OCI-LY7 (cell line): ENCODE measurements around the gene NAT9. TPM values are rescaled to one million over a fixed set of nuclear protein-coding genes. Genes with fewer than 3 reads are reported as not detected.
A peak's percentile ranks its signal among the peaks of the same experiment; 100 is the strongest.

Experiments
- BruUV-seq: library from RNA; stranded (reverse); fragments of 400-500 nt; replicated peaks from 2 replicates; lab custom pipeline; 2021; lab: Mats Ljungman, UMichigan
- CTCF ChIA-PET: fragments of 300-600 bp; sonication (Branson Sonifier 250); formaldehyde crosslinking; loops from one replicate; lab custom pipeline; 2022; ENCODE audit warnings: antibody characterized with exemption; ENCODE audit not compliant: unreplicated experiment; lab: Charles Lee
- POLR2A ChIA-PET: fragments of 300-600 bp; sonication (Branson Sonifier 250); formaldehyde crosslinking; loops from one replicate; lab custom pipeline; 2022; ENCODE audit warnings: antibody characterized with exemption; lab: Charles Lee
- DNase-seq: peaks from one replicate; pipeline ENCODE4 v3.0.0-alpha.2; 2015; ENCODE audit warnings: low spot score
- H2AFZ ChIP-seq: fragments of 200-600 bp; sonication (generic), shearing (Covaris generic); 2 replicates; pipeline ENCODE4 v1.6.1; 2014; ENCODE audit warnings: mild to moderate bottlenecking, antibody characterized with exemption, low read length, moderate library complexity
- H3K27ac ChIP-seq: fragments of 200-600 bp; sonication (generic); 2 replicates; pipeline ENCODE4 v1.5.1; 2014; ENCODE audit warnings: mixed run types, low read depth, mild to moderate bottlenecking, moderate library complexity, low read length, inconsistent platforms; ENCODE audit not compliant: poor library complexity, severe bottlenecking
- H3K36me3 ChIP-seq: fragments of 200-600 bp; sonication (generic); 2 replicates; pipeline ENCODE4 v1.6.1; 2014; ENCODE audit warnings: mild to moderate bottlenecking, antibody characterized with exemption, low read length, moderate library complexity, mixed read lengths; ENCODE audit not compliant: insufficient read depth
- H3K4me1 ChIP-seq: fragments of 200-600 bp; sonication (generic); 2 replicates; pipeline ENCODE4 v1.5.1; 2014; ENCODE audit warnings: mild to moderate bottlenecking, low read length; ENCODE audit not compliant: insufficient read depth, poor library complexity, severe bottlenecking
- H3K4me2 ChIP-seq: fragments of 200-600 bp; sonication (generic); 2 replicates; pipeline ENCODE4 v1.6.1; 2014; ENCODE audit warnings: mild to moderate bottlenecking, low read length
- H3K4me3 ChIP-seq: fragments of 200-600 bp; sonication (generic); 2 replicates; pipeline ENCODE4 v1.5.1; 2014; ENCODE audit warnings: mild to moderate bottlenecking, low read depth, low read length; ENCODE audit not compliant: poor library complexity, severe bottlenecking
- H3K79me2 ChIP-seq: fragments of 200-600 bp; sonication (generic); 2 replicates; pipeline ENCODE4 v1.6.1; 2016; ENCODE audit warnings: low read depth, mild to moderate bottlenecking, low read length, moderate library complexity, mixed read lengths; ENCODE audit not compliant: insufficient read depth
- H3K9me2 ChIP-seq: fragments of 200-600 bp; sonication (generic); 2 replicates; pipeline ENCODE4 v1.6.1; 2016; ENCODE audit warnings: mild to moderate bottlenecking, low read length, mixed read lengths; ENCODE audit not compliant: insufficient read depth
- H3K9me3 ChIP-seq: fragments of 200-600 bp; sonication (generic); 2 replicates; pipeline ENCODE4 v1.6.1; 2014; ENCODE audit warnings: mild to moderate bottlenecking, mixed run types, low read length, mixed read lengths
- H4K20me1 ChIP-seq: fragments of 200-600 bp; sonication (generic); 2 replicates; pipeline ENCODE4 v1.6.1; 2014; ENCODE audit warnings: mild to moderate bottlenecking, antibody characterized with exemption, low read length, moderate library complexity, mixed read lengths; ENCODE audit not compliant: insufficient read depth
- EZH2phosphoT487 ChIP-seq: fragments of 200-600 bp; sonication (generic); IDR thresholded peaks from 2 replicates; pipeline ENCODE4 v1.6.1; 2018; ENCODE audit warnings: low read depth, borderline replicate concordance, mild to moderate bottlenecking, mixed run types, antibody characterized with exemption, low read length, moderate library complexity, mixed read lengths
- intact Hi-C: fragments of 100-400 bp; cut with micrococcal nuclease; formaldehyde crosslinking; loops from one replicate; pipeline ENCODE4 v1.10.0; 2022; ENCODE audit not compliant: unreplicated experiment
- microRNA-seq: library from miRNA; unstranded; fragments of <30 nt; microRNA quantifications from one replicate; pipeline ENCODE4 v1.2.0, GENCODE V29; 2022; ENCODE audit warnings: borderline replicate concordance
- total RNA-seq, 2 experiments: library from RNA; depleted of rRNA in 1 of 2; stranded (reverse); fragments of >200 nt in 1 of 2; shearing (Covaris generic) in 1 of 2; gene quantifications; 2 replicates each; pipeline ENCODE4 v1.2.3, GENCODE V29; 2014 to 2022
- TF ChIP-seq, protein P1 (sequence below): fragments of 200-600 bp; sonication (generic); conservative IDR thresholded peaks from 2 replicates; pipeline ENCODE4 v1.5.1; 2014; ENCODE audit warnings: mild to moderate bottlenecking, antibody characterized with exemption, low read length, moderate library complexity, mixed read lengths

Gene NAT9
- total RNA-seq, 2 experiments from 2014 or later = 77.2 to 87.9 TPM

- POLR2A ChIA-PET = interaction anchor here (0.5 kb wide), 1 partner anchor 49 kb away, joined by 4 read pairs; no protein-coding TSS in a partner anchor
- H3K4me3 ChIP-seq = no peak overlapping the region
- H3K4me1 ChIP-seq = no peaks in the 10 kb centered on the region
- H3K9me2 ChIP-seq = no peaks in the 10 kb centered on the region
- H3K36me3 ChIP-seq = no peaks in the 10 kb centered on the region
- intact Hi-C loops = no loop called here
- H3K4me2 ChIP-seq = no peak overlapping the region
- no peaks in the 10 kb centered on the region for H3K79me2 ChIP-seq
- H3K9me3 ChIP-seq = peaks cover 10% of the 10 kb centered on the region
- CTCF ChIA-PET = no interaction called here
- TF ChIP-seq EZH2phosphoT487 = no peak
- TF ChIP-seq, protein P1, sequence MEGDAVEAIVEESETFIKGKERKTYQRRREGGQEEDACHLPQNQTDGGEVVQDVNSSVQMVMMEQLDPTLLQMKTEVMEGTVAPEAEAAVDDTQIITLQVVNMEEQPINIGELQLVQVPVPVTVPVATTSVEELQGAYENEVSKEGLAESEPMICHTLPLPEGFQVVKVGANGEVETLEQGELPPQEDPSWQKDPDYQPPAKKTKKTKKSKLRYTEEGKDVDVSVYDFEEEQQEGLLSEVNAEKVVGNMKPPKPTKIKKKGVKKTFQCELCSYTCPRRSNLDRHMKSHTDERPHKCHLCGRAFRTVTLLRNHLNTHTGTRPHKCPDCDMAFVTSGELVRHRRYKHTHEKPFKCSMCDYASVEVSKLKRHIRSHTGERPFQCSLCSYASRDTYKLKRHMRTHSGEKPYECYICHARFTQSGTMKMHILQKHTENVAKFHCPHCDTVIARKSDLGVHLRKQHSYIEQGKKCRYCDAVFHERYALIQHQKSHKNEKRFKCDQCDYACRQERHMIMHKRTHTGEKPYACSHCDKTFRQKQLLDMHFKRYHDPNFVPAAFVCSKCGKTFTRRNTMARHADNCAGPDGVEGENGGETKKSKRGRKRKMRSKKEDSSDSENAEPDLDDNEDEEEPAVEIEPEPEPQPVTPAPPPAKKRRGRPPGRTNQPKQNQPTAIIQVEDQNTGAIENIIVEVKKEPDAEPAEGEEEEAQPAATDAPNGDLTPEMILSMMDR = no peak
- no peak overlapping the region for H3K27ac ChIP-seq
- no peak overlapping the region for H2AFZ ChIP-seq
- BruUV-seq = no TSS peak
- no peak for DNase-seq
- no peaks in the 10 kb centered on the region for H4K20me1 ChIP-seq
These were observed 52.3 kb downstream of the NAT9 start for GRCh38 chr17:74723891-74724290.

GRCh38 chr17:74722782-74723181 lies 53.4 kb downstream of the NAT9 start:
- Histone ChIP-seq H3K9me3 (no peaks in the 10 kb centered on the region), H3K4me1 (no peaks in the 10 kb centered on the region), H3K27ac (no peak overlapping the region), H3K4me2 (no peak overlapping the region), H3K36me3 (no peaks in the 10 kb centered on the region), H3K79me2 (no peaks in the 10 kb centered on the region), H3K4me3 (no peak overlapping the region), H2AFZ (no peak overlapping the region), H4K20me1 (no peaks in the 10 kb centered on the region), H3K9me2 (no peaks in the 10 kb centered on the region)
- intact Hi-C loops = no loop called here
- CTCF ChIA-PET = no interaction called here
- TF ChIP-seq EZH2phosphoT487 = no peak
- TF ChIP-seq, protein P1 = no peak
- POLR2A ChIA-PET = interaction anchor here (0.7 kb wide), 1 partner anchor 35 kb away, joined by 4 read pairs; no protein-coding TSS in a partner anchor
- DNase-seq = no peak
- BruUV-seq = no TSS peak

Small RNAs within 50 kb of the gene (microRNA-seq; reads per million reads assigned to microRNA genes)
- 177 reads per million, percentile 65 among the genes with 10 or more reads in this experiment for gene MIR3615

Other genes with a start within 250 kb of the NAT9 start
- not detected in 2 replicates for gene CD300LB, start 244.9 kb downstream of the NAT9 start, total RNA-seq (2014; rRNA removed; shearing (Covaris generic))
- gene CD300LB, start 244.9 kb downstream of the NAT9 start, total RNA-seq (2022) = not detected in 2 replicates
- gene CD300C, start 230.2 kb downstream of the NAT9 start, total RNA-seq (2014; rRNA removed; shearing (Covaris generic)) = not detected in 2 replicates
- gene CD300C, start 230.2 kb downstream of the NAT9 start, total RNA-seq (2022) = not detected in 2 replicates
- not detected in 2 replicates for gene CD300H, start 208.8 kb downstream of the NAT9 start, total RNA-seq (2014; rRNA removed; shearing (Covaris generic))
- gene CD300H, start 208.8 kb downstream of the NAT9 start, total RNA-seq (2022) = not detected in 2 replicates
- gene CD300LD, start 184.1 kb downstream of the NAT9 start, total RNA-seq (2014; rRNA removed; shearing (Covaris generic)) = not detected in 2 replicates
- gene CD300LD, start 184.1 kb downstream of the NAT9 start, total RNA-seq (2022) = not detected in 2 replicates
- not detected in 2 replicates for gene CD300E, start 152.6 kb downstream of the NAT9 start, total RNA-seq (2014; rRNA removed; shearing (Covaris generic))
- not detected in 2 replicates for gene CD300E, start 152.6 kb downstream of the NAT9 start, total RNA-seq (2022)
- gene CD300LF, start 63.4 kb downstream of the NAT9 start, total RNA-seq (2014; rRNA removed; shearing (Covaris generic)) = not detected in 2 replicates
- not detected in 2 replicates for gene CD300LF, start 63.4 kb downstream of the NAT9 start, total RNA-seq (2022)
- gene RAB37, start 39.1 kb downstream of the NAT9 start, total RNA-seq (2014; rRNA removed; shearing (Covaris generic)) = 2.8 and 6.3 TPM in 2 replicates
- 12.7 and 18.9 TPM in 2 replicates for gene RAB37, start 39.1 kb downstream of the NAT9 start, total RNA-seq (2022)
- gene NHERF1, start 27.7 kb downstream of the NAT9 start, total RNA-seq (2014; rRNA removed; shearing (Covaris generic)) = 73.2 and 86.1 TPM in 2 replicates
- 116 and 122 TPM in 2 replicates for gene NHERF1, start 27.7 kb downstream of the NAT9 start, total RNA-seq (2022)
- 0.22 and 0.26 TPM in 2 replicates for gene GRIN2C, start 83.5 kb upstream of the NAT9 start, total RNA-seq (2014; rRNA removed; shearing (Covaris generic))
- 0.55 and 0.61 TPM in 2 replicates for gene GRIN2C, start 83.5 kb upstream of the NAT9 start, total RNA-seq (2022)
- gene FDXR, start 96.6 kb upstream of the NAT9 start, total RNA-seq (2014; rRNA removed; shearing (Covaris generic)) = 12.2 TPM in 2 replicates
- 18.1 and 18.3 TPM in 2 replicates for gene FDXR, start 96.6 kb upstream of the NAT9 start, total RNA-seq (2022)
- gene FADS6, start 117.3 kb upstream of the NAT9 start, total RNA-seq (2014; rRNA removed; shearing (Covaris generic)) = not detected in 2 replicates
- gene FADS6, start 117.3 kb upstream of the NAT9 start, total RNA-seq (2022) = not detected in 2 replicates
- gene USH1G, start 146.9 kb upstream of the NAT9 start, total RNA-seq (2014; rRNA removed; shearing (Covaris generic)) = not detected in 2 replicates
- gene USH1G, start 146.9 kb upstream of the NAT9 start, total RNA-seq (2022) = not detected in 2 replicates
- gene OTOP2, start 147.9 kb upstream of the NAT9 start, total RNA-seq (2014; rRNA removed; shearing (Covaris generic)) = not detected in 2 replicates
- gene OTOP2, start 147.9 kb upstream of the NAT9 start, total RNA-seq (2022) = not detected in 2 replicates
- not detected in 2 replicates for gene OTOP3, start 159.6 kb upstream of the NAT9 start, total RNA-seq (2014; rRNA removed; shearing (Covaris generic))
- gene OTOP3, start 159.6 kb upstream of the NAT9 start, total RNA-seq (2022) = not detected in 2 replicates
- 0.35 and 0.85 TPM in 2 replicates for gene HID1, start 196.4 kb upstream of the NAT9 start, total RNA-seq (2014; rRNA removed; shearing (Covaris generic))
- gene HID1, start 196.4 kb upstream of the NAT9 start, total RNA-seq (2022) = 8.5 and 9.9 TPM in 2 replicates
- gene CDR2L, start 211.3 kb upstream of the NAT9 start, total RNA-seq (2014; rRNA removed; shearing (Covaris generic)) = 0.10 and 0.79 TPM in 2 replicates
- 0.49 and 0.74 TPM in 2 replicates for gene CDR2L, start 211.3 kb upstream of the NAT9 start, total RNA-seq (2022)
- gene MRPL58, start 236.3 kb upstream of the NAT9 start, total RNA-seq (2014; rRNA removed; shearing (Covaris generic)) = 79.8 and 84.2 TPM in 2 replicates
- gene MRPL58, start 236.3 kb upstream of the NAT9 start, total RNA-seq (2022) = 70.7 and 75.3 TPM in 2 replicates